ENCODE results near the gene BCL11B.

- TF ChIP-seq ATF3 (IDR thresholded peaks at IDR 0.05; ENCODE audit: borderline replicate concordance, extremely low read depth, low read depth, low read length) (no peak), IRF5 (IDR thresholded peaks at IDR 0.05; ENCODE audit: borderline replicate concordance) (no peak), CHD1 (IDR thresholded peaks at IDR 0.05; ENCODE audit: low read depth, low read length) (no peak), CEBPB (IDR thresholded peaks at IDR 0.05; ENCODE audit: borderline replicate concordance in 1 of 2, low read depth in 2 of 2, low read length in 2 of 2) (no peak), CTCF (IDR thresholded peaks at IDR 0.05 in 2 of 3, conservative IDR thresholded peaks at IDR 0.05 in 1 of 3; ENCODE audit: control insufficient read depth in 2 of 3, extremely low read depth in 1 of 3, insufficient read depth in 1 of 3, low read depth in 3 of 3, low read length in 3 of 3) (no peak), POLR2AphosphoS5 (IDR thresholded peaks at IDR 0.05; ENCODE audit: low read length) (no peak), YY1 (IDR thresholded peaks at IDR 0.05; ENCODE audit: low read depth, low read length) (no peak), POLR2AphosphoS2 (IDR thresholded peaks at IDR 0.05; ENCODE audit: low read depth, low read length) (no peak), ELK1 (IDR thresholded peaks at IDR 0.05; ENCODE audit: low read depth, low read length) (no peak), ETV6 (conservative IDR thresholded peaks at IDR 0.05 in 1 of 2, IDR thresholded peaks at IDR 0.05 in 1 of 2; ENCODE audit: borderline replicate concordance in 1 of 2, low read depth in 1 of 2) (no peak), CREB1 (IDR thresholded peaks at IDR 0.05; ENCODE audit: low read depth) (no peak), SMC3 (IDR thresholded peaks at IDR 0.05; ENCODE audit: borderline replicate concordance, low read length) (no peak)
Measured at GRCh38 chr14:99203801-99204200, 68.2 kb downstream of the BCL11B start.
